DOHH2 (cell line): Measurements from ENCODE around the gene SPR.

ENCODE experiments used
- EZH2phosphoT487 ChIP-seq: fragments of 200-600 bp; sonication (generic); IDR thresholded peaks from 2 replicates; pipeline ENCODE4 v1.6.1; 2017; ENCODE audit warnings: borderline replicate concordance, mild to moderate bottlenecking, antibody characterized with exemption, low read length, moderate library complexity, mixed read lengths
- TF ChIP-seq, protein P1 (sequence below): fragments of 200-600 bp; sonication (generic); IDR thresholded peaks from one replicate; pipeline ENCODE4 v1.5.1; 2014; ENCODE audit warnings: antibody characterized with exemption, mild to moderate bottlenecking, low read depth, low read length; ENCODE audit not compliant: poor library complexity, severe bottlenecking

DNA sequence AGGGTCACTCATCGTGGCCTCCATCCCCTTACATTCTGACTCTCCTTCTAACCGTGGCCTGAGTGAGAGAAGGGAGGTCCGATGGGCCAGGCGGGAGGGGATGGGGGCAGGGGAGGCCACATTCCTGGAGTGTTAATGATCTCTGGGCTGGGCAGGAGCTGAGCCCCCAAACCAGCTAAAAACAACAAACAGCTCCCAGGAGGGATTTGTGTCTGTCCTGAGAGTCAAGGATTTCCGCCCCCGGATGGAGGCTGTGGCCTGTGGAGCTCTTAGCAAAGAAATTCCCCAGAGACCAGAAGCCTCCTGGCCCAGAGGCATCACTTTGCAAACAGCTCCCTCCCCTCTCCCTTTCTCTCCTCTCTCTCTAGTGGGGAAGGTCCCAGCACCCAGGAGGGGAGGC, 53.6 kb downstream of the SPR start:
- TF ChIP-seq, protein P1, sequence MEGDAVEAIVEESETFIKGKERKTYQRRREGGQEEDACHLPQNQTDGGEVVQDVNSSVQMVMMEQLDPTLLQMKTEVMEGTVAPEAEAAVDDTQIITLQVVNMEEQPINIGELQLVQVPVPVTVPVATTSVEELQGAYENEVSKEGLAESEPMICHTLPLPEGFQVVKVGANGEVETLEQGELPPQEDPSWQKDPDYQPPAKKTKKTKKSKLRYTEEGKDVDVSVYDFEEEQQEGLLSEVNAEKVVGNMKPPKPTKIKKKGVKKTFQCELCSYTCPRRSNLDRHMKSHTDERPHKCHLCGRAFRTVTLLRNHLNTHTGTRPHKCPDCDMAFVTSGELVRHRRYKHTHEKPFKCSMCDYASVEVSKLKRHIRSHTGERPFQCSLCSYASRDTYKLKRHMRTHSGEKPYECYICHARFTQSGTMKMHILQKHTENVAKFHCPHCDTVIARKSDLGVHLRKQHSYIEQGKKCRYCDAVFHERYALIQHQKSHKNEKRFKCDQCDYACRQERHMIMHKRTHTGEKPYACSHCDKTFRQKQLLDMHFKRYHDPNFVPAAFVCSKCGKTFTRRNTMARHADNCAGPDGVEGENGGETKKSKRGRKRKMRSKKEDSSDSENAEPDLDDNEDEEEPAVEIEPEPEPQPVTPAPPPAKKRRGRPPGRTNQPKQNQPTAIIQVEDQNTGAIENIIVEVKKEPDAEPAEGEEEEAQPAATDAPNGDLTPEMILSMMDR: no peak
- TF ChIP-seq EZH2phosphoT487: no peak
